GM18951 (cell line): ENCODE results near the gene ARHGEF28.

ENCODE experiments used
- POLR2A ChIP-seq: IDR thresholded peaks from 4 replicates; pipeline ENCODE4 v1.6.1; 2011; ENCODE audit warnings: mild to moderate bottlenecking; ENCODE audit not compliant: insufficient read length, insufficient read depth; ENCODE audit errors: extremely low read depth
- in situ Hi-C: fragments of 300-500 bp; cut with MboI; formaldehyde crosslinking; loops from one replicate; pipeline ENCODE4 v1.12.0; 2022; ENCODE audit warnings: low sequenced_read_pairs, mixed read lengths, inconsistent platforms; ENCODE audit not compliant: unreplicated experiment

Gene ARHGEF28

DNA sequence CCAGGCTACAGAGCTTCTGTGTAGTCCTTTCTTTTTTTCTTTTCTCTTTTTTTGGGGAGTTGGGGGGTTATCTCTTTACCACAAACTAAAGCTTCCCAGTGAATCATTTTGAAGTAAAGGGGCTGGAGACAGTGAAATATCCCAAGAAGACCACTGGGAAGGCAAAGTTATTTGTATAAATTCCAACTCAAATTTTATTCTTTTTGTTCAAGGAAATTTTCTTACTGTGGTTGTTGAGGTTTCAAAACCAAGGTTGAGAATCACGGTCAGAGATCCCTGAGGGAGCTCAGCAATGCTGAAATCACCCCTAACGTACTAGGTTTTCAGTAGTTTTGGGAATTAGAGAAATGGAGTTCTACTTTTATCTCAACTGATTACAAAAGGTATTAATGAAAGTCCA, 175.7 kb downstream of the ARHGEF28 start:
- in situ Hi-C loops, result no loop called here
- TF ChIP-seq POLR2A, result no peak

DNA sequence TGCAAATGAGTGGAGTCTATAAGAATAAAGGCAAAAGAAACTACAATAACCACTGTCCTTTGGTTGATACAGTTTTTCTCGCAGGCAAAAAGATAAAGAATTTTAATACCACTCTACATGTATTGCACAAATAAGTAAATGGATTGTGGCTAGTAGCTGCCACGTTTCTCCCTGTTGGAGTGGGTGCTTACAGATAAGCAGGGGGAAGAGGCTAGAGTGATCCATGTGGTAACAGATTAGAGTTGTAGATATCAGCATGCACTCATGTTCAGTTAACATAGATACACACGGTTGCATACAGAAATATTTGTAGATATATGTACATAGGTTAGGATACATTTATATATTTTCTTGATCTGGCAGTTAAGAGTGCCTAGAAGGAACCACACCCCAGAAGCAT, 179.5 kb downstream of the ARHGEF28 start:
- in situ Hi-C loops, result no loop called here
- no peak for TF ChIP-seq POLR2A

DNA sequence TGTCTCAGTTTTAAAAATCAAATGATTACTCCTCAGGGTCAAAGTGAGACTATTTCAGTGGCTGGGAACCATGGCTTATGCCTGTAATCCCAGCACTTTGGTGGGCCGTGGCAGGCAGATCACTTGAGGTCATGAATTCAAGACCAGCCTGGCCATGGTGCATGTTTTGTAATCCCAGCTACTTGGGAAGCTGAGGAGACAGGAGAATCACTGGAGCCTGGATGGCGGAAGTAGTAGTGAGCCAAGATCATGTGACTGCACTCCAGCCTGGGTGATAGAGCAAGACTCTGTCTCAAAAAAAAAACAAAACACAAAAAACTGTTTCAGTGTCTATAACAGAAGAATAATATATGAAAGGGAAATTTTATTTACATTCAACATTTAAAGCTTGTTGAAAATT, 182.9 kb downstream of the ARHGEF28 start:
- in situ Hi-C loops, result no loop called here
- no peak for TF ChIP-seq POLR2A

DNA sequence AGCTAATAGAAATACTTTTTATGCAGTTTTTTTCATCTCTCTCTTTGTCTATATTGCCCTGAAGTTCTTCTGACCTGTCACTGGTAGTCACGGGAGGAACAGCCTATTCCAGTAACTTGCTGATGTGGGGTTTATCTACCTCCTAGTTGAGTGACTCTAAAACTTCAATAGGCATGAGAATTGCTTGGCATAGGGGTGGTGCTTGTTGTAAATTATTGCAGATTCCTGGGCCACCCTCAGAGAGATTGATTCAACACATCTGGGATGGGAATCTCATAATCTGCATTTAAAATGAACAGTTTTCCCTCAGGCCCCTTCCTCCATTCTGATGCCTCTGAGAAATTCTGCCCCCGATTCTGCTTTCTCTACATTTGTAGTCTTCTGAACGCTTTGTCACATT, 184.4 kb downstream of the ARHGEF28 start:
- TF ChIP-seq POLR2A, result no peak
- in situ Hi-C loops, result no loop called here

GRCh38 chr5:73812457-73812856, 186.5 kb downstream of the ARHGEF28 start:
- in situ Hi-C loops, result no loop called here
- no peak for TF ChIP-seq POLR2A

- in situ Hi-C loops, result no loop called here
- TF ChIP-seq POLR2A, result no peak
Observed at GRCh38 chr5:73812962-73813588, 187.1 kb downstream of the ARHGEF28 start.

- in situ Hi-C loops, result no loop called here
- no peak for TF ChIP-seq POLR2A
Observed at GRCh38 chr5:73814233-73814846, 188.3 kb downstream of the ARHGEF28 start.

GRCh38 chr5:73815631-73816030, 189.6 kb downstream of the ARHGEF28 start:
- in situ Hi-C loops, result no loop called here
- TF ChIP-seq POLR2A, result no peak

DNA sequence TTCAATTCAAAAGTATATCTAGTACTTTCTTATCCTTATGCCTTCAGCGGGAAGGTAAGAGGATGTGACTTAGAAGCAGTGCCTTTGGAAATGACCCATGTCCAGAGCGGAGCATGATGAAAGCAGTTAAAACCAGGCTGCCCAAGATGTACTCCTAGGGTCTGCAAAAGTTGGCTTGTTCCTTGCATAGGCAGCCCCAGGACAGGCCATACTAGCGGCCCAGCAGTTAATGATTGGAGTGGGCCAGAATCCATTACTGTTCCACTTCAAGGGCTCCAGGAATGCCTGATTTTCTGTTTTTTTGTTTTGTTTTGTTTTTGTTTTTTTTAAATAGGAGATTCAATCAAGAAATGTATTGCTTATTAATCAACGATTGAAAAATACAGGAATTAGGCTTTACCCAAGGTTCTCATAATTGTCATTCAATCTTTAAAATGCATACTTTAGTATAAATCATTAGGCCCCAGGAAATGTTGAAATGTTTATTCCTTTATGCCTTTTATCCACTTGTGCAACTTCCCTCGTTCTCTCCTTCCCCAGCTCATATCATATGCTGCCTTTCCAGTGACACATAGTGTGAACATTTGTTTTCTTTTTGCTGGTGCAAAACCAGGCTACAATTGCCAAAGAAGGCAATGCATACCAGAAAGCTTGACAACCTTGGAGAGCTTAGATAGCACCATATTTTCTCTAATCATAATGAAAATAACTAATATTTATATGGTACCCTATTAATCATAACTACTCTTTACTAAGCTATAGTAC, 190.8 kb downstream of the ARHGEF28 start:
- in situ Hi-C loops, result no loop called here
- TF ChIP-seq POLR2A, result no peak

GRCh38 chr5:73818357-73818756, 192.4 kb downstream of the ARHGEF28 start:
- in situ Hi-C loops, result no loop called here
- no peak for TF ChIP-seq POLR2A

DNA sequence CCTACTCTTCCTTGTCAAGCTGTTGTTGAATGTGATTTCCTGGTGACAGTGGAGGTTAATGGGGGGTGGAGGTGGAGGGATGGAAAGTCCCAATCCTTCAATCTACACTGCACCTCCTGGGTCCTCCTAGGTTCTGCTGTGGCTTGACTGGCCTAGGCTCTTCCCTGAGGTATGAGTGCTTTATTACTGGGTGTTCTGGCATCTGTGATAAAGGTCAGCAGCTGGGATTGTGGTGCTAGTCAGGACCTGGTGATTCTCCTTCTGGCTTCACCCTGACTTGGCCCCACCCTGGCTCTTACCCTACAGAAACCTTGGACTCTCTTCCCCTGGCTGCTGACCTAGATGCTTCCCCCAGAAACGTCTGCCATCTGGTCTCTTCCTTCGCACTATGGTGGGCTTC, 194.3 kb downstream of the ARHGEF28 start:
- in situ Hi-C loops, result no loop called here

GRCh38 chr5:73821003-73821402, 195.0 kb downstream of the ARHGEF28 start:
- in situ Hi-C loops, result no loop called here
- TF ChIP-seq POLR2A, result no peak

More for the DNA sequence above, 194.3 kb downstream of the ARHGEF28 start:
- no peak for TF ChIP-seq POLR2A

- no peak for TF ChIP-seq POLR2A
- in situ Hi-C loops, result no loop called here
Observed at GRCh38 chr5:73822278-73822988, 196.4 kb downstream of the ARHGEF28 start.
